ENCODE results near the gene GALNT10.

- TF ChIP-seq CTCF (IDR thresholded peaks at IDR 0.05) (no peak), POLR2A (IDR thresholded peaks at IDR 0.05) (no peak)
Measured at GRCh38 chr5:154371687-154372086, 181.2 kb downstream of the GALNT10 start.

Data from lower leg skin (tissue), 3 donors.